ENCODE results near the gene TRNT1.

TRNT1 gene

DNA sequence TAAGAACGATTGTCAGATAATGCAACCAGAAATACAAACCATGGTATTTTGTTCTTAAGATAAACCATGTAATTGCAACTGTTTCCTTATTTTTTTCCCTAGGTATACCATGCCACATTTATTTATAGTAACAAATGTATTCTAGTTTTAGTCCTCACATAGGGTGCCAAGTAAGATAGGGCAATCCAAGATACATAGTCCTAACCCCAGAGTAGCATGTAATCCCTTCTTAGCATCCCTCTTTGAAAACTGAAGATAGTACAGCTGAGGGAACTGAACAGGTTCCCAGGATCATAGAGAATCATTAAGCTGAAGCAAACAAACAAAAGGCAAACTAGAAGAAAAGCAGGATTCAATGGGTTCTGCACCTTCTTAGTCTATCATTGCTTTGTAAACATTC, 24.8 kb downstream of the TRNT1 start:
- H3K4me3 ChIP-seq (ENCODE audit: low read depth, low read length), result no peak overlapping the region
- DNase-seq (ENCODE audit: low read depth), result no peak
- TF ChIP-seq, protein P1, sequence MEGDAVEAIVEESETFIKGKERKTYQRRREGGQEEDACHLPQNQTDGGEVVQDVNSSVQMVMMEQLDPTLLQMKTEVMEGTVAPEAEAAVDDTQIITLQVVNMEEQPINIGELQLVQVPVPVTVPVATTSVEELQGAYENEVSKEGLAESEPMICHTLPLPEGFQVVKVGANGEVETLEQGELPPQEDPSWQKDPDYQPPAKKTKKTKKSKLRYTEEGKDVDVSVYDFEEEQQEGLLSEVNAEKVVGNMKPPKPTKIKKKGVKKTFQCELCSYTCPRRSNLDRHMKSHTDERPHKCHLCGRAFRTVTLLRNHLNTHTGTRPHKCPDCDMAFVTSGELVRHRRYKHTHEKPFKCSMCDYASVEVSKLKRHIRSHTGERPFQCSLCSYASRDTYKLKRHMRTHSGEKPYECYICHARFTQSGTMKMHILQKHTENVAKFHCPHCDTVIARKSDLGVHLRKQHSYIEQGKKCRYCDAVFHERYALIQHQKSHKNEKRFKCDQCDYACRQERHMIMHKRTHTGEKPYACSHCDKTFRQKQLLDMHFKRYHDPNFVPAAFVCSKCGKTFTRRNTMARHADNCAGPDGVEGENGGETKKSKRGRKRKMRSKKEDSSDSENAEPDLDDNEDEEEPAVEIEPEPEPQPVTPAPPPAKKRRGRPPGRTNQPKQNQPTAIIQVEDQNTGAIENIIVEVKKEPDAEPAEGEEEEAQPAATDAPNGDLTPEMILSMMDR (IDR thresholded peaks at IDR 0.05; ENCODE audit: low read depth, low read length, missing control alignments), result no peak

DNA sequence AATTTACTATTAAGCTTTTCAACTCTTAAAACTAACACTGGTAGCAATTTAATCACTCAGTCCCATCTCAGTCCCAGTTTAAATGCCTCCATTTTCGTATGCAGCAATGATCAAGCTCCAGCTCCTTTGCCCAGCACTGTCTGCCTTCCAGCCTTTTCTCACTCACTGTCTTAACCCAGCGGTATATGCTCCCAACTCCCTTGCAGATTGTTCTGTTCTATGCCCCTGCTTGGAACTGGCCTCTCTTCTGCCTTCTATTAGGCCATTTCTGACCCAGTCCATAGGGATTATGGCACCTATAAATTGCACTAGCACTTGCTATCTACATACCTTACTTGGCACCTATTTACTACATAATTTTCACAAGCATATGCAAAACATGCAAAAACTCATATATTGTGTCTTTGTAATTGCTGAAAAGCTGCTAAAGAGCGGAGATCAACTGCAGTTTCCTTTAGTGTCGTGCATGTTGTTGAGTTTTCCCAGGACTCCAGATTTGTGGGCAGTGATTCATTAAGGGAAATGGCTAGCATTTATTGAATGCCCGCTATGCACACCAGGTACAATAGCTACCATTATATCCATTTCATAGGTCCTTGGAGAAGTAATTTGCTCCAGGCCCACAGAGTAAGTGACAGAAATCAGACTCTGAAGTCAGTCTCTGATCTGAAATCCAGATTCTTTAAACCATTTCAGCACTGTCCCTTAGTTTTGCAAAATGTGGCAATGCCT, 28.3 kb downstream of the TRNT1 start:
- TF ChIP-seq, protein P1 (IDR thresholded peaks at IDR 0.05; ENCODE audit: low read depth, low read length, missing control alignments), result no peak
- DNase-seq (ENCODE audit: low read depth), result no peak
- no peak overlapping the region for H3K4me3 ChIP-seq (ENCODE audit: low read depth, low read length)

DNA sequence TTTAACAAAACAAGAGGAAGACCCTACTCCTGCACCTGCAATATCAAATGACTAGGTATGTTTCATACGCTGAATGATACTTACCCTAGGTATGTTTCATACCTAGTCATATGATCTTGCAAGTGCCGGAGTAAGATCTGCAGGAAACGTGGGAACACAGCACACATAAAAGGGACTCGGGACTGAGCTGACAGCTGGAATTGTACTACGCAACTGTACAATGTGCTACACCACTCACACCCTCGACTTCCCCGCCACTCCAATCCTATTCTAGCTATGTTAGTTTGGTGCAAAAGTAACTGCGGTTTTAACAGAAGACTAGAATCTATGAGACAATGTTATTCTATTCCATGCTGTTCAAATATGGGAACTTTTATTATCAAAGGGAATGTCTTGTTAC, 30.7 kb downstream of the TRNT1 start:
- H3K4me3 ChIP-seq (ENCODE audit: low read depth, low read length), result no peak overlapping the region

DNA sequence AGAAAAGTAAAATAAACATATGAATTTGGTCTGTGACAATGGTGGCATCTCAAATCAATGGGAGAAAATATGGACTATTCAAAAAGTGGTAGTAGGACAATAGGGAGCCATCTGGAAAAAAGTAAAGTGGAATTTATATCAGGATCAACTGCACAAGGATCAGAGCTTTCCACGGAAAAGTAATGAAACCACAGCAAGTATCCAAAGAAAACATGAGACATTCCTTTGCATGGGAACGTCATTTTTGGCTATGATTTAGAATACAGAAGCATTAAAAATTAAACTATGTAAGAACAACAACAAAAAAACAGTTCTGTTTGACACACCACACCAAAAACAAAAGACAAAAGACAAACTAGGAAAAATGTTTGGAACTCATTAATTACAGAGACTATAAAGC, 34.1 kb downstream of the TRNT1 start:
- no peak overlapping the region for H3K4me3 ChIP-seq (ENCODE audit: low read depth, low read length)
- TF ChIP-seq, protein P1 (IDR thresholded peaks at IDR 0.05; ENCODE audit: low read depth, low read length, missing control alignments), result no peak
- DNase-seq (ENCODE audit: low read depth), result no peak

More for the DNA sequence above, 30.7 kb downstream of the TRNT1 start:
- DNase-seq (ENCODE audit: low read depth), result no peak
- TF ChIP-seq, protein P1 (IDR thresholded peaks at IDR 0.05; ENCODE audit: low read depth, low read length, missing control alignments), result no peak

DNA sequence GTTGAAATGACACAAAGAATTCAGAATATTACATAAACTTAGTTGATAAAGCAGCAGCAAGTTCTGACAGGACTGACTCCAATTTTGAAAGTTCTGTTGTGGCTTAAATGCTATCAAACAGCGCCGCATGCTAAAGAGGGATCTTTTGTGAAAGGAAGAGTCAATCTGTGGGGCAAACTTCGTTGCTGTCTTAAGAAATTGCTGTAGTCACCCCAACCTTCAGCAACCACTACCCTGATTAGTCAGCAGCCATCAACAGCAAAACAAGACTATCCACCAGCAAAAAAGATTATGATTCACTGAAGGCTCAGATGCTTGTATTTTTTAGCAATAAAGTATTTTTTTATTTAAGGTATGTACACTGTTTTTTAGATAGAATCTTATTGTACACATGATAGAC, 38.5 kb downstream of the TRNT1 start:
- no peak overlapping the region for H3K4me3 ChIP-seq (ENCODE audit: low read depth, low read length)
- TF ChIP-seq, protein P1 (IDR thresholded peaks at IDR 0.05; ENCODE audit: low read depth, low read length, missing control alignments), result no peak
- no peak for DNase-seq (ENCODE audit: low read depth)

DNA sequence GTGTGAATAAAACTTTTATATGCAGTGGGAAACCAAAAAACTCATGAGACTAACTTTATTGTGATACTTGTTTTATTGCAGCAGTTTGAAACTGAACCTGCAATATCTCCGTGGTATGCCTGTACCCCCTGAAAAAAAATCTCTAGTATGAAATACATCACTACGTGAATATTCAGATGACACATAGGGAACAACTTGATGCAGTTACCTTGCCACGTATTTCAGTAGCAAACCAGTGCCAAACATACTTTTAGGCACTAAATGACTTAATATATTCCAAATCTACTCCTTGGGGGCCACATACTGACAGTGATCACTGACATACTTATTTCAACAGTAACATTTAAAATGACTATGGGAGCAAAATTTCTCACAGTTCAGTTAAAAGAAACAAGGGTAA, 38.9 kb downstream of the TRNT1 start:
- TF ChIP-seq, protein P1 (IDR thresholded peaks at IDR 0.05; ENCODE audit: low read depth, low read length, missing control alignments), result no peak
- no peak for DNase-seq (ENCODE audit: low read depth)
- H3K4me3 ChIP-seq (ENCODE audit: low read depth, low read length), result no peak overlapping the region

DNA sequence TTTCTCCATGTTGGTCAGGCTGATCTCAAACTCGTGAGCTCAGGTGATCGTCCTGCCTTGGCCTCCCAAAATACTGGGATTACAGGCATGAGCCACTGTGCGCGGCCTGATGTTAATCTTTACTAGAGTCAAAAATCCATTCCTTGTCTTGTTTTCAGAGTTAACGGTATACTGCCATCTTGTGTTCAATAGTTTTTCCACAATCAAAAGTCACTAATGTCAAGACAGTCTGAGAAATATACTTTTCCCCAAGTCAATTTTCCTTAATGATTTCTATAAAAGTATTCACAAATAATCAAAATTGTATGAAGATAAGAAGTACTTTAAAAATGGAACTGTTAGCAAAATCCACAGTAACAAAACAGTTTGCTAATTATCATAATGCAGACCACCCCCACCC, 44.3 kb downstream of the TRNT1 start:
- TF ChIP-seq, protein P1 (IDR thresholded peaks at IDR 0.05; ENCODE audit: low read depth, low read length, missing control alignments), result peak; percentile 31
- no peak for DNase-seq (ENCODE audit: low read depth)
- H3K4me3 ChIP-seq (ENCODE audit: low read depth, low read length), result no peak overlapping the region

Measured in GM12864 (cell line).